Stimulated activated CD8-positive, alpha-beta memory T cell treated with anti-CD3 and anti-CD28 coated beads, Interleukin-7, amount 100 ng/mL, for 4 hours (primary cell): Measurements from ENCODE around the gene ARMC8.

Experiments used
- DNase-seq, 2 donors: peaks; one replicate each; pipeline ENCODE4 v3.0.0-alpha.2; 2020; ENCODE audit warnings: low read depth in 2 of 2

ARMC8 gene

DNA sequence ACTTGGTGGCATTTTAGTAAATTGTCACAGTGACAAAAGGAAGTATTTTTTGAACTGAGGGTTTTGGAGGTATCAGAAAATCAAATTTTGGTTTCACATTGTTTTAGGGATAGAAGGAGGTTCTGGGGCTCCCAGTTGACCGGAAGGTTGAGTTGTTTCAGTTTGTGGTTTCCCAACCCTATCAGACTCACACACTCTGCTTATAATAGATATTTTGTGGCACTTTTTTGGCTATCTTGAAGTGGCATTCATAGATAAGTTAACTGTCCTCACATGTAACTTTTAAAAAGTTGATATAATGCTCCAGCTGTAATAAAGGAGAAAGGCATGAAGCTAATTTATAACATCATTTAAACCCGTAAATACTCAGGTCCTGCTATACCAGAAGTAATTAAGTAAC lies 12.8 kb downstream of the ARMC8 start:
- DNase-seq, result no peak

DNA sequence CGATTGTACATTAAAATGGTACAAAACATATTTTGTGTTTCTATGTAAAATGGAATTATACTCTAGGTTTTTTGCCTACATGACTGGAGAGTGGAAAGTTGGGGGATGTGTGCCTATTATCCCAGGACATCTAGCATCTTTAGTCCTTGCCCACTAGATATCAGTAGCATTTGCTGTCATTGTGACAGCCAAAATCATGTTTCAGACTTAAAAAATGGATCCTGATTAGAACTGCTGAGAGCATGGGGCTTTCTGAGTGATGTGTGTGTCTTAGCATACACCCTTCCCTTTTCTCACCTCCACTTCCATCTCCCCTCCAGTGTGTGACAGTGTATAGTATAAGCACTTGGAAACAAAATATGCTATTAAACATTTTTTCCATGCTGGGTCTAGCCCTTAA lies 13.3 kb downstream of the ARMC8 start:
- no peak for DNase-seq

DNA sequence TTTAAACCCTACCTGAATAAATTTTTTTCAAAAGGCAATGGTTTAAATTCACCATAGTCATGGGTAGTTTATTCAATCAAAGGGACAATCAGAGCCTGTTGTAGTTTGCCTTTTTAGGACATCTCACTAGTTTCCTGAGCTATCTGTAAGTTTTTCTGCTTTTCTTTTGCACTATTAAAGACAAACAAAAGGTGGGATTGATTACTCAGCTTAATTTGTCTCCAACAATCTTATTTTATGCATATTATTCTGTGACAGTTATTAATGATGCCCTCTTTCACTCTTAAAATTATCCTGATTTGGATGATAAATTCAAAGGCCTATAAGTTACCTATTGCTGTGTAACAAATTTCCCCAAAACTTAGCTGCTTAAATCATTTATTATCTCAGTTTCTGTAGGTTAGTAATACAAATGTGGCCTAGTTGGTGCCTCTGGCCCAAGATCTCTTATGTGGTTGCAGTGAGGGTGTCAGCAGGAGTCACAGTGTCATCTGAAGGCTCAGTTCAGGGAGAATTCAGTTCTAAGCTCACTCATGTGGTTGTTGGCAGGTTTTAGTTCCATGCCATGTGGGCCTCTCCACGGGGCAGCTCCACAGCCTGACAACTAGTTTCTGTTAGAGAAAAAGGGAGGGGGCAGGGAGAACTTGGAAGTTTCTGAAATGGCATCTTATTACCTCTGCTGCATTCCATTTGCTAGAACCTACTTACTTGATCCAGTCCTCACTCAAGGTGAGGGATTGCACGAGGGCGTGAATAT lies 16.0 kb downstream of the ARMC8 start:
- DNase-seq, result no peak

DNA sequence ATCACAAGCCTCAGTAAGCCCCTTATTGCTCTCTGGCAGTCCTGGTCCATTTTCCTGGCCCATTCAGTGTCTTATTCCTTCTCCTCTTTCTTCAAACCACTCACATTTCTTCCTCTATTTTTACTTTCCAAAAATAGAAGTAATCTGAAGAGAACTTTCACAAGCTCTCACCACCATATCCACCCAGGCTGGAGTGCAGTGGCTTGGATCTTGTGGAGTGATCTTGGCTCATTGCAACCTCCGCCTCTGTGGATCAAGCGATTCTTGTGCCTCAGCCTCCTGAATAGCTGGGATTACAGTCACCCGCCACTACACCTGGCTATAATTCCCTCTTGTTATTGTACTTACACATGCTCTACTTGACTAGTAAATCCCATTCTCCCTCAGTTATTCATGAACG lies 16.8 kb downstream of the ARMC8 start:
- DNase-seq, result no peak

DNA sequence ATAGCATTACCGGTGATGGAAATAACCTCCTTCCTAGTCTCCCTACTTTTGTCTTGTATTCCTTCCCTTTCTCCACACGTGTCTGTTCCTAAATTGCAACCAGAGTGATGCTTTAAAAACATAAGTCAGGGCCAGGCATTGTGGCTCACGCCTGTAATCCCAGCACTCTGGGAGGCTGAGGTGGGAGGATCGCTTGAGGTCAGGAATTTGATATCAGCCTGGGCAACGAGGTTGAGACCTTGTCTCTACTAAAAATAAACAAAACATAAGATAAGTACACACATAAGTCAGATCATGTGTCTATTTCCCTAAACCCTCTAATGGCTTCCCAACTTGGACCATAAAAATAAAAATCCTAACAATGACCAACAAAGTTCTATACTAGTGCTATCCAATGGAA lies 18.4 kb downstream of the ARMC8 start:
- DNase-seq, result no peak

DNA sequence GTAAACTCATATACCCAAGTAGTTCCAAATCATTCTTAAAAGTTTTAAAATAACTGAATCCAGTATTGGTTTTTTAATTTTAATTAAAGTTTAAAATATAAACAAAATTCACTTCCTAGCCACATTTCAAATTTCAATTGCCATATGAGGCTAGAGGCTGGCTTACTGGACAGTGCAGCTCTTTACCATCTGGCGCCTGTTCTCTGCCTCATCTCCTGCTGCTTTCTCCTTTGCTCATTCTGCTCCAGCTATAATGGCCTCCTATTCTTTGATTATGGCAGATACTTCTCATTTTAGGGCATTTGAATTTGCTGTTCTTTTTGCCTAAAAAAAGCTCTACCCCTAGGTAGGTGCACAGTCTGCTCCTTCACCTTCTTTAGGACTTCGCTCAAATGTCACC lies 19.1 kb downstream of the ARMC8 start:
- DNase-seq, result no peak

DNA sequence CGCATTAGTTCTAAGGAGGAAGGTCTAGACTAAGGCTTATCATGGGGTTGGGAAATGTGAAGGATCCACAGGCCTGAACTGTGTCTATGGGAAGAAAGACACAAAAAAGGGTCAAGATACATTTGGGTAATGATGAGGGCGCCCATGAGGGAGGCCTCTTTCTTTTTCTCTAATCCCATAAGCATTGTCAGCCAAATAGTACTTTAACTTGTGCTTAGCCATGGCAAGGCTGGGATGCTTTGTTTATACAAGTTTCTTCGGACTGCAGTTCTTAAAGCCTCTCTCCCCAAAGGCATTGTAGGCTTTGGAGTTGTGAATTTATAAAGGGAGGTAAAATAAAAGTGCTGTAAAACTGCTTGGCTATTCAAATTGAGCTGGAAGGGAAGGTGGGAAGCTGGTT lies 23.4 kb downstream of the ARMC8 start:
- no peak for DNase-seq

DNA sequence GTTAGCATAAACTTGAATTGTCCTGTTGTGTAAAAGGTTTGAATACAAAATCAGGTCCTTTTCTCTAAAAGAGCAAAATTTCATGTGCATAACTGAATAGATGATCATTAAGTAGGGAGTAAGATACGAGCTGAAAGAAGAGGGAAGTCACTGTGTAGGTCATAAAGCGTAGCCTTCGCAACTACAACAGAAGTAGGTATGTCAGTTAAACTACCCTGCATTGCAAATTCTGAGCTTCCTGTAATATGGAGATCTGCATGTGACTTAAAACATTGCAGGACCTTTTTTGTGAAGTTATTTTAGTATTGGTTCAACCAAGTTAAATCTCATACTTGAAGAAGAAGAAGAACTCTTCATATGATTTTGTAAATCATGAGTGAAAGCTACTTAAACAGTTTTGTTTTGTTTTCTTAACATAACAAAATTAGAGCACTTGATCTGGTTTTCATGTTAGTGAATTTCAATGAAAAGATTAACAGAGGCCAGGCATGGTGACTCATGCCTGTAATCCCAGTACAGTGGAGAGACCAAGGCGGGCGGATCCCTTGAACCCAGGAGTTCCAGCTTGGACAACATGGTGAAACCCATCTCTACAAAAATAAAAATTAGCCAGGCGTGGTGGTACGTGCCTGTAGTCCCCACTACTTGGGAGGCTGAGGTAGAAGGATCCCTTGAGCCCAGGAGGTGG lies 26.4 kb downstream of the ARMC8 start:
- no peak for DNase-seq

DNA sequence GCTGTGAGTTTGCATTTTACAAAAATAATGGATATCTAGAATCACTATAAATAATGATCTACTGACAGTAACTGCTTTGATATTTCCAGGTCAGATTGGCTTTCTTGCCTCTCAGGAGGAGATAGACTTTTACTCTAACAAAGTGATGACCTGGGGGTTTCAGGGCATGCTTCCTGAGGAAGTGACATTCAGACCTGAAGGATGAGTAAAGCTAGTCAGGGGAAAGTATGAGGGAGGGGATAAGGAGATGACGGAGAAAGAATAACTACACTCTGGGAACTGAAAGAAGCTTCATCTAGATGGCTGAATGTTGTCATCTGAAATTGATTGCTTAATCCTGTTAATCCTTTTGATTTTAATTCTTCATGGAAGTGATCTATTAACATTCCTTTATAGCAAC lies 32.2 kb downstream of the ARMC8 start:
- no peak for DNase-seq

DNA sequence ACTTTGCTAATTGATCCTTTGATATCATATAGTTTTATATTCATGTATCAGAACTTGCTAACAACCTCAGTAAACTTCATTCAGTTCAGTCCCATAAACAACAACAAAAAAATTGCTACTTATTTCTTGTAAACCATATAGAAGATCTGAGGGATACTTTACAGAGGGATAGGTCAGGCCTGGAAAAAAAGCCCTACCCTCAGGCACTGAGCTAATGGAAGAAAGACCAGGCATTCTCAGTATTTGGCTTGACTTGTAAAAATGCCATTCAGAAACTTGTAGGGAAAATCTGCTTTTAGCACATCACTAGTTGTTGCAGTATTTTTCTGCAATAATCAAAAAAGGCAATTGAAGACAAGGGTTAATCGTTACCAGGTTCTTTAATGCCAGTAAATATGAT lies 33.1 kb downstream of the ARMC8 start:
- no peak for DNase-seq

DNA sequence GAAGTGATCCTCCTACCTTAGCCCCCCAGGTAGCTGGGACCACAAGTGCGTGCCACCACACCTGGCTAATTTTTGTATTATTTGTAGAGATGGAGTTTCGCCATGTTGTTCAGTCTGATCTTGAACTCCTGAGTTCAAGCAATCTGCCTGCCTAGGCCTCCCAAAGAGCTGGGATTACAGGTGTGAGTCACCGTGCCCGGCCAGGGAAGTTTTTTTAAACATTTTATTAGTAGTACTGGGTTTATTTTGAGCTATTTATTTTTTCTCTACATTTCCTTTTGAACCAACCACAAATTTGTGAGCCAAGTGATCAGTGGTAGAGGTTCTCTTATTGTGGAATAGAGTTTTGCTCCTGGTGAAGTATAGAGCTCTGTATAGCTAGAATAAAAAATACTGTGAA lies 33.7 kb downstream of the ARMC8 start:
- no peak for DNase-seq

DNA sequence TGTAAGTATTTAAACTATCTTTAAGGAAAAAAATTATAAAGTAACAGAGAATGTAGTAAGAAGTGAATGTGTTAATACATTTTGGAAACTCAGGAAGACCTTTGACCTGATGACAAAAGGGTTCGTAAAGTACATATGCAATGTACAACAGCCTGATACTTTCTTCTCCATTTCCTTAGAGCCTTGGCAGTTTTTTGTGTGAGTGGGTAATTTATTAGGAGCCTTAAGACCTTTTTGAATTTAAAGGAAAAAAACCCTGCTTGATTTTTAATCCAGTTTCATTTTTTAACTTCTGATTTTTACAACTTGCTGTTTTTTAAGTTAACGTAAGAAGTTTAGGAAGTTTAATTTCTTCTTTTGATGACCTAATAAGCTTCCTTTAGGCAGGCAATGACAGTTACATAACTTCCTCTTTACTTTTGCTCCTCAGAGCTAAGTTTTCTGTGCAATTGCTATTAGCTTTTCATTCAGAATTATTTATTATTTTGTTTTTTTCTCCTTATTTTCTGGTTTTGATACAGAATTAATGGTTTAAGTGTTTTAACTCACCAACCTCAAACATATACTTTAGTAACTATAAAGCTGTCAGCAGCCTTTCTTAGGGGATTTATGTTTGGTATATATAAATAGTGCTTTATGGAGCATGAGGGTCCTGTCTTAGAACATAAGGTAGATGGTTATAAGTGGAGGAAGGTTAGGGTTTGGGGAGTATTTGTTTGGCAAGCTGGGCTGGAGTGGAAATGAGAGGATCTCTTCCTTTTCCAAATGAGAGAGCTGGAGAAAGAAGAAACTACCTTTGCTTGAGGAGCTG lies 35.2 kb downstream of the ARMC8 start:
- no peak for DNase-seq

DNA sequence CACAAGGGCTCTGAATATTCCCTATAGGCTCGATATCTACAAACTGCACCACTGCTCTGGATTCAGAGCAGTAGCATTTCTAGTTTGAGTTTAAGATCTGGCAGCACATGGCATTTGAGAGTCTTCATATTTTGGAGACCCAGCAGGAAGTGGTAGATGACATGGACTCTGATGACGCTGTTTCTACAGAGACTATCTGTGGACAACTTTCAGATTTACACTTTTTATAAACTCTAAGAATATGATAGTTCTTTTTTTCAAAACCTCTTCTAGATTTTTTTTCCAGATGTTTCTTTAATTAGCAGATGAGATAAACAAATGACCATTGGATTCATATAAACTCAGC lies 35.8 kb downstream of the ARMC8 start:
- no peak for DNase-seq

DNA sequence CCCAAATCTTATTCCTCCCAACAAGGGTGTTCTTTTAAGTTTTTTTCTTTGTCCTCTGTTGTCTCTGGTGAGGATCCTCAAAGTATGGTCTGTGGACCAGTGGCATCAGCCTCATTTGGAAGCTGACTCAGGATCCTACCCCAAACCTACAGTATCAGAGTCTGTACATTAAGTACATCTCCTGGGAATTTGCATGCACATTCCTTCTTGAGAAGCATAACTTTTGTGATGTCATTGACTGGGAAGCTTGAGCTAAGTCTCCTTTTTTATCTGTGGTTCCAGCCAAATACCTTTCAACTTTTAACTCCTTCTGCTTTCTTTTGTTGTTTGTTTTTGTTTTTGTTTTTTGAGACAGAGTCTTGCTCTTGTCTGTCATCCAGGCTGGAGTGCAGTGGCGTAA lies 40.5 kb downstream of the ARMC8 start:
- no peak for DNase-seq

DNA sequence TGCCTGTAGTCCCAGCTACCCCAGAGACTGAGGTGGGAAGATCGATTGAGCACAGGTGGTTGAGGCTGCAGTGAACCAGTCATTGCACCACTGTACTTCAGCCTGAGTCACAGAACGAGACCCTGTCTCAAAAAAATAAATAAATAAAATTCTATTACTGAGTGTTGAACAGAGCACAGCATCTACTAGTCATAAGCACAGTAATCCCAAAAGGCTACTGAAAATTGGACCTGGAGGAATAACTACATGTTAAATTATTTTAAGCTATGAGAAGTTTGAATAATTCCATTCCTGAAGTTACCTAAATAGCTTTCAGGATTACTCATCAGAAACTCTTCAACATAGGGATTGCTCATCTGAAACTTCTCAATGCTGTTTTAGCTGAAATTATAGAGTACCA lies 43.4 kb downstream of the ARMC8 start:
- DNase-seq, result no peak

DNA sequence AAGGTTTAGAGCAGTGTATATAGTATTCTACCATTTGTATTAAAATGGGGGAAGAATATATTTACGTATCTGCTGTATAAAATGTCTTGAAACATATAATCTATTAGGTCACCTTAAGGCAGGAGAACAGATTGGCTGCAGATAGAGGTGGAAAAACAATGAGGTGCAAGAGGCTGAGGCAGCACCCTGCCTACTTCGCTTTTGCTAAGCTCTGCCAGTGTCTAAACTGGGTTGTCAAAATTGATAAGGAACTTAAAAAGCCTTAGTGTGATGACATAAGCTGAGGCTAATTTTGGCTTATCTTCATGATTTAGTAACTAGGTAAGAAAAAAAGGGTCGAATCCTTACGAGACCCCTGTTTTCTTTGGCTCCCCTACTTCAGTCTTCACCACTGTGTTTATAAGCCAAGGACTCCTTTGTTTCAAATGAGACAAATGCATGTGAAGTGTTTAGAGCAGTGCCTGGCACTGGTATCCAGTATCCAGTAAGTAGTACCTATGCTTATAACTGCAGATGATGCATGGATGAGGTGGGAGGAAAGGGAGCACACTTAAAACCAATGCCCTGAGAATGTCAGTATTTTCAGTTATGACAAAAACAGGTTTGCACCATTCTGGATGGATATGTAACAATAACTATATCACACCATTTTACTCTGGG lies 45.7 kb downstream of the ARMC8 start:
- DNase-seq, result no peak

DNA sequence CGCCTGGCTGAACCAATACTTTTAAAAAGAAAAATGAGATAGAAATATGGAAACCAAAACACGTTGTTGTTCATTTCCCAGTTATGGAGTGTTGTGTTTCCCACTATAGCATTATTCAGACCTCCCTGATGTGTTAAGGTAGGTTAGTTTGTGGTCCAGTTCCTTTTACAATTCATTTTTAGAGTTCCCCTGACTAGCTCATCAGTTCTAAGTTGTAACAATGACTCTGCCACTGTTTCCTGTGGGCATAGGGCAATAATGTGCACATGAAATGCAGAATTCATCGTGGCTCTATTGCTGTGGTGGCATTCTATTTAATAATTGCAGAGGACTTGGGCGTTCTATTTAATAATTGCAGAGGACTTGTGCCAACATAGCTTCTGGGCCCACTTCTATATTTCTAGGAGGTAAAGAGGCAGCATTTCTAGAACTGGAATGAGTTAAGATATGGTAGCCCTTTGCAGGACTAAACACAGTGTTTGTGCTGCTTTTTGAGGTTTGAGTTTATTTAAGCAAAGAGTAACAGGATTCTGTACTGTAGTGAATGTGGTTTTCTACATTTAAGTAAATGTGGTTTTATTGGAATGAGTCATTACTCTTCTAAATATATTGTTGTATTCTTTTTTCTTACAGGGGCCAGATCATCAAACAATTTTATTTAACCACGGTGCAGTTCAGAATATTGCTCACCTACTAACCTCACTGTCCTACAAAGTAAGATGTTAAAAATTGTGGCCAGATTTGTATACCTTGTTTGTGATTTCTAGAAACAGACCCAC lies 47.5 kb downstream of the ARMC8 start:
- DNase-seq, result no peak

DNA sequence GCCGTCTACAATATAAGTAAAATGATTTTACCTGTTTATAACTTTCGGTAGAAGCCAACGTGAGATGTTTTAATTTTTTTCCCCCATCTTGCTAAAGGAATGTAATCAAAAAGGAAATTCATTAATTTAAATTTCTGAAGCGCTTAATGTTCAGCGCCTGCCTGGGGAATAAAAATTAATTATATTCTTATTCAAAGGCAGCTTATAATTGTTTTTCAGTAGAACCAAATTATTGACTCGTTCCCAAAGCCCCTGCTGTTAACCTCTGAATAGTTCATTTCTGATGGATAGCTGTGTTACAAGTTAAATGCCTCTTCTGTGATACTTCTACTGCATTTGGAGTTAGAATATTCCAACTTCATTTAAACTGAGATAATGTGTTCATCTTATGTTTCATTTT lies 51.6 kb downstream of the ARMC8 start:
- no peak for DNase-seq

DNA sequence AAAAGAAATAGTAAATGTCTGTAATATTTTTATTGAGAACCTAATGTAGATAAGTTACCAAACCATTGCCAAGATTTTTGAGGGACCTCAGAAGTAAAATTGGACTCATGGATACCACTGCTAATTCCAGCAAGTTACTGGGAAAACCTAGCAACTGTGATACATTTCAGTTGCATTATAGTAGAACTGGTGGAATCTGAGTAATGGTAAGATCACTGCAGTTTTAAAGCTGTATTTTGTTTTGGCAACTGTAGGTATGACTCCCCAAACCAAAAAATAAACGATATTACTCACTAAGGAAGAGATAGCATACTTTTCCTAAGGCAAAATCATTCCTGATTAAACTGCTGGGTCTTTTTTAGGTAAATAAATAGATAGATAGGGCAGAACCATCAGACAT lies 54.0 kb downstream of the ARMC8 start:
- DNase-seq, result no peak

DNA sequence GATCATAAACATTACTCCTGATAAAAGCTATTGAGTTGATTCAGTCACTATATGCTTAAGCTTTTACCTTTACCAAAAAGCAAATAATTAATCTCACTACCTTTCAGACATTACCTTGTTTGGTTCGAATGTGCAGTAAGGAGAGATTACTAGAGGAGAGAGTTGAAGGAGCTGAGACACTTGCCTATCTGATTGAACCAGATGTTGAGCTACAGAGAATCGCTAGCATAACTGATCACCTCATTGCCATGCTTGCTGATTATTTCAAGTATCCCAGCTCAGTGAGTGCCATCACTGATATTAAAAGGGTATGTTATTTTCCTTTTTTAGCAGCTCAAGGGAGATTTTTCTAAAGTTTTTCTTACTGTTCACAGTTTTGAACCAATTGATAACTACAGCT lies 54.6 kb downstream of the ARMC8 start:
- no peak for DNase-seq

DNA sequence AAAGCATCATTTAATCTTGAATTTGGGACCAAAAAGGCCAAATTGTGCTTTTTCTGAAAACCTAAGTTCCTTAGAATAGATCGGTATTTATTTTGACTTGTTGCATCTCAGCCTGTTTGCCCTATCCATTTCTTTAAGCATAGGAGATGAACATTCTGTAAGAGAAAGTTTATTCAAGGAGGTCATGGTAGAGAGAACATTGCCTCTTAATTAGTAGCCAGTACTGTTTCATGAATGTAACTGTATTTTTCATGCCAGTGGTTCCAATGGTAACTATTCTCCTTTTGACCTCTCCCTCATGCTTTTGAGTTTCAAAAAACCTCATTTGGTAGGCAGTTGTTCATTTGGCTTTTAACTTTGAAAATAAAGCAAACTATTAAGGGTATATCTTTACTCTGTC lies 55.4 kb downstream of the ARMC8 start:
- DNase-seq, result no peak

DNA sequence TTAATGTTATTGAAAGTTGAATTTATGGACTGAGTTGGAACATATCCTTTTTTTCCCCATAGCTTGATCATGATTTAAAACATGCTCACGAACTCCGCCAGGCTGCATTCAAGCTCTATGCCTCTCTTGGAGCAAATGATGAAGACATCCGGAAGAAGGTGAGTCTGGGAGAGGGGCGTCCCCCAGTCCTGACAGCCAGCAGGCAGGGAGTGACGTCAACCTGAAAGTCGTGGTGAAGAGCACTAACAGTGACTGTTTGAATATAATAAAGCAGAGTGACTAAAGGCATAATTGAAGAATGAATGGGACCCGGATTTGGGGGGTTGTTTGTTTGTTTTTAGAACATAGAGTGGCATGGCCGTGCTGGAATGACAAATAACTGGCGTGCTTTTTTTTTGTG lies 57.9 kb downstream of the ARMC8 start:
- DNase-seq, result no peak
